Body of pancreas (tissue), 4 donors: ENCODE measurements around the gene SIK2.

Experiments
- POLR2A ChIP-seq, 3 donors: fragments of 450-650 bp; IDR thresholded peaks; one replicate each; pipeline ENCODE4 v1.6.1; 2016; ENCODE audit warnings: antibody characterized with exemption in 3 of 3, mild to moderate bottlenecking in 2 of 3
- TF ChIP-seq, protein P1 (sequence below), 7 experiments: fragments of 450-650 bp in 4 of 7; fragments of 200-600 bp in 3 of 7; sonication (generic) in 3 of 7; IDR thresholded peaks; one replicate each; pipeline ENCODE4 v1.5.1; 2016 to 2019; ENCODE audit warnings: antibody characterized with exemption in 7 of 7

DNA sequence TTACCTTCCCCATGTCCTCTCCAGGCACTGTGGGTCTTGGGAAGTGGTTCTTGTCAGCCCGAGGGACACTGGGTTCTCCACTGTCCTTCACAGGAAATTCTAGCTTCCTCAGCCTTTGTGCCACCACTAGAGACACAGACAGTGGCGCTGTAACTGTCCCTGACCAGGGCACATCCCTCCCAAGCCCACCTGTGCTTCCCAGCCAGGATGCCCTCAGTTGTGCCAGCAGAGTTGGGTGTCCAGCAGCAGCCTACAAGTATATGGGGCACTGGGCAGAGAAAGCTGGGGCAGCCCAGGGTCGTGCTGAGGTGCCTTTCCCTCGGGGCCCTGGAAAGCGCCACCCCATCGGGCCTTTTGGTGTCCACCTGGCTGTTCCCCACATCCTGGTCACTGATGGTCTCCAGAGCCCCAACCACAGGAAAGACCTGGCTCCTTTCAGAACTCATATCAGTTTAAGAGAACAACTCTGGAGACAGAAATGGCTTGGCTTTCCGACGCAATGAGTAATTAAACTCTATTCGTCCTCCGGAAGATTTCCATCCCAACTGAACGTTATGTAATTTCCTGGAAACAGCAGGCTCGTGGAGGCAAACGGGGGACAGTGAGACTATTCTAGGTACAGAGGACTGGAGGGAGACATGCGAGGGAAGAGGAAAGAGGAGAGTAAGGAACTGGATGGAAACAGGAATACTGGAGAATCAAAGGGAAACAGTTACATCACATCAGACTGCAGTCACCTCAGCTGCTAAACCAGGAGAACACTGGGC lies 135.4 kb downstream of the SIK2 start:
- TF ChIP-seq, protein P1, sequence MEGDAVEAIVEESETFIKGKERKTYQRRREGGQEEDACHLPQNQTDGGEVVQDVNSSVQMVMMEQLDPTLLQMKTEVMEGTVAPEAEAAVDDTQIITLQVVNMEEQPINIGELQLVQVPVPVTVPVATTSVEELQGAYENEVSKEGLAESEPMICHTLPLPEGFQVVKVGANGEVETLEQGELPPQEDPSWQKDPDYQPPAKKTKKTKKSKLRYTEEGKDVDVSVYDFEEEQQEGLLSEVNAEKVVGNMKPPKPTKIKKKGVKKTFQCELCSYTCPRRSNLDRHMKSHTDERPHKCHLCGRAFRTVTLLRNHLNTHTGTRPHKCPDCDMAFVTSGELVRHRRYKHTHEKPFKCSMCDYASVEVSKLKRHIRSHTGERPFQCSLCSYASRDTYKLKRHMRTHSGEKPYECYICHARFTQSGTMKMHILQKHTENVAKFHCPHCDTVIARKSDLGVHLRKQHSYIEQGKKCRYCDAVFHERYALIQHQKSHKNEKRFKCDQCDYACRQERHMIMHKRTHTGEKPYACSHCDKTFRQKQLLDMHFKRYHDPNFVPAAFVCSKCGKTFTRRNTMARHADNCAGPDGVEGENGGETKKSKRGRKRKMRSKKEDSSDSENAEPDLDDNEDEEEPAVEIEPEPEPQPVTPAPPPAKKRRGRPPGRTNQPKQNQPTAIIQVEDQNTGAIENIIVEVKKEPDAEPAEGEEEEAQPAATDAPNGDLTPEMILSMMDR (IDR thresholded peaks at IDR 0.05), result no peak
- TF ChIP-seq POLR2A (IDR thresholded peaks at IDR 0.05), result no peak
